NCI-H446 (cell line): ENCODE results near the gene GNAT1.
A peak's percentile ranks its signal among the peaks of the same experiment; 100 is the strongest.

Experiments used
- DNase-seq, 2 experiments: peaks; one replicate each; lab custom pipeline; 2025; lab: John Stamatoyannopoulos, UW

GNAT1 gene

GRCh38 chr3:50190936-50191660, at the start of gene GNAT1:
TSS of gene GNAT1 (plus strand) at chr3:50191610. CDS start at chr3:50191726, 116 bp downstream.
- DNase-seq: no peak

DNA sequence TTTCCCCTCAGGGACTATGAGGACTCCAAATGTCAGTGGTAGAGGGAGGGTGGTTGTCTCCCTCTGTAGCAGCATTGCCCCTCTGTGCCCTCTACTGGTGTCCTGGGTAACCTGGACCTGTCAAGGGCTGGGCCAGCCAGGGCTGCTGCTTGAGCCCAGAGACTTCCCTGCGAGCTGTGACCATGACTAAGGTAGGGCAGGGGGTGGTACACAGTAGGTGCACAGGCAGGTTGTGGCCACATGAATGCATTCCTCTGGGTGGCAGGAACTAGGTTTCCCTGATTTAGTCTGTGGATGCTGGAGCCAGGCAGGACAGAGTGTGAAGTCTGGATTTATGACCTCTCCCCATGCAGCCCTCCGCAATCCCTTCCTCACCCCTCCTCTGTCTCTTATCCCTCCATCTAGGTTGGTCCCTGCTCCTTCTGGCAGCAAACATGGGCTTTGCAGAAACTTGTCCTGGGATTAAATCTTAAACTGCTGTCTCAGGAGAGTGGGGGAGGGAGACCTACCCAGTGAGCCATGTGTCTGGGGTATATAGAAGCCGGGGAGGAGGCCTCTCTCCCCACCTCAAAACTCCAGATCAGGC, 45.0 kb upstream of the GNAT1 start:
- DNase-seq: no peak

DNA sequence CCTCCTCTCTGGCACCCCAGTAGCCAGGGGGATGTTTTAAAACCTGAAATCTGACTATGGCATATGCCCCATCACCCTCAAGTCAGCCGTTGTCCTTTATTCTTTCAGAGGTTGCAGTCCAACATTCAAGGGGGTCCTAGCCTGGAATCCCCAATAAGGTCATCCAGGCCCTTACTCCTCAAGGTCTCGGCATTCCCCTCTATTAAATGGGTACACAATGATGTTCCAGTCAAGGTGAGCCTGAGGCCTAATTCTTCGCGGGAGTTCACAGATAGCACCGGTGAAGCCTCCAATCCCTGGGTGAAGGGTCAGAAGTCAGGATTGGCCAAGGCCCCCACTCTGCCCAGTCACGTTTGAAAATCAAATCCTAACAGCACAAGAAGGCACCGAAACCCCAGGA, 44.4 kb upstream of the GNAT1 start:
- no peak for DNase-seq

GRCh38 chr3:50147447-50147846, 44.0 kb upstream of the GNAT1 start:
- no peak for DNase-seq

DNA sequence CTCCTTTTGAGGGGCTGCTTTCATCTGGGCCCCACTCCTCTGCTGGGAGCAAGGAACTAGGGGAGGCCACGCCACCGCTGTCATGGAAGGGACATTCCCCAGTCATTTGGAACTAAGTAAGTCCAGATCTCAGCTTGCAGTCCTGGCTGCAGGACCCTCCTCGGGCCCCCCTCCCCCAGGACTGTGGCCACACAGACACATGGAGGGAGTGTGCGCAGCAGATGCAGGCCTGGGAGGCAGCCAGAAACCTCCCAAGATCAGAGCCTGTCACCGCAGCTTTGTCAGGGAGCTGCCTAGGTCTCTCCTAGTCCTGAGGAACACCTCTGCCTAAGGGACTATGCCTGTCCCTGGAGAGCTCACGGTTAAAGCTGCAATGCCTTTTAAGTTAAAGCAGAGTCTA, 43.5 kb upstream of the GNAT1 start:
- no peak for DNase-seq

DNA sequence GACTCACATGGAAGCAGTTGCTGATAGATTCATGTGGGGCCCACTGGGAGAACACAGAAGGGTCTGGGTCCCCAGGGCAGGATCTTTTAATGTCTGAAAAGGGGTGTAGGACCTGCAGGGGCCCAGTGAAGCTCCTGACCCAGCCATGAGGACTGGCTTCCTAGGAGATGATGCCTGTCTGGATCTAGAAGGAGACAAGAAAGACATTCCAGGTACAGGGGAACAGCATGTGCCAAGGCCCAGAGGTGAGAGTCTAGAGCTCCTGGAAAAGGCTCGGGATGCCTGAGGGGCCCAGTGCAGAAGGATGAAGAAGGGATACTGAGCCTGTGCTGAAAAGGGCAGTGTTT, 41.0 kb upstream of the GNAT1 start:
- DNase-seq: no peak

DNA sequence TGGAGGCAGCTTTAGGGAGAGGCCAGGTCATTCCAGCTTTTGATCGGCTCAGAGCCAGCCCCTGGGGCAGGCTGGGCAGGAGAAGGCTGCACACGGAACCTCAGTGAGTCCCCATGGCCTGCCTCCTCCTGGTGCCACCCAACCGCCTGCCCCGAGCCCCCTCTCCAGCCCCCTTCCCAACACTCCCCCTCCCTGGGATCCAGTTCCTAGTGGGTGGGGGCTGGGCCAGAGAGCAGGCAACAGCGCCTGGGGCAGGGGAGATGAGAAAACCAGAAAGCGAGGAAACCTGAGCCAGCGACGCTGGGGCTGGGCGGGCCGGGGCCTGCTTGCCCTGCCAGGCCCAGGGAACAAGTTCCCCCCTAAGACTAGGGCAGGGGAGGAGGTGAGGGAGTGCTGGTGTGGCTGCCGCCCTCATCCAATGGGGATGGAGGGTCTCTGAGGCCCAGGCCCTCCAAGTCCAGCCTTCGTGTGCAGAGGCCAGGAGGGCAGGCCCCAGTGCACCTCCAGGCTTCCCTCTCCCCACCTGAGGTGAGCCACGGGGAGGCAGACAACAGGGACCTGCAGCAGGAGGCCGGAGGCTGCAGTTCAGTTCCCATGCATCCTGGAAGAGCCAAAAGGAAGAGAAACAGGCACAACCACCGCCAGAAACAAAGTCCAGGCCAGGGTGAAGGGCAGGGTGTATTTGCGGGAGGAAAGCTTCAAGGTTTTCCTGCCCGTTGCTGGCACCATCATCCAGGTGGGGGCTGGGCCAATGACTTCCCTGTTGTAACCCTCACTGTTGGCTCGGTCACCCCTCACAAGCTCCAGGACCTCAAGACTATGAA, 40.3 kb upstream of the GNAT1 start:
- DNase-seq: no peak

GRCh38 chr3:50151728-50152127, 39.7 kb upstream of the GNAT1 start:
- no peak for DNase-seq

DNA sequence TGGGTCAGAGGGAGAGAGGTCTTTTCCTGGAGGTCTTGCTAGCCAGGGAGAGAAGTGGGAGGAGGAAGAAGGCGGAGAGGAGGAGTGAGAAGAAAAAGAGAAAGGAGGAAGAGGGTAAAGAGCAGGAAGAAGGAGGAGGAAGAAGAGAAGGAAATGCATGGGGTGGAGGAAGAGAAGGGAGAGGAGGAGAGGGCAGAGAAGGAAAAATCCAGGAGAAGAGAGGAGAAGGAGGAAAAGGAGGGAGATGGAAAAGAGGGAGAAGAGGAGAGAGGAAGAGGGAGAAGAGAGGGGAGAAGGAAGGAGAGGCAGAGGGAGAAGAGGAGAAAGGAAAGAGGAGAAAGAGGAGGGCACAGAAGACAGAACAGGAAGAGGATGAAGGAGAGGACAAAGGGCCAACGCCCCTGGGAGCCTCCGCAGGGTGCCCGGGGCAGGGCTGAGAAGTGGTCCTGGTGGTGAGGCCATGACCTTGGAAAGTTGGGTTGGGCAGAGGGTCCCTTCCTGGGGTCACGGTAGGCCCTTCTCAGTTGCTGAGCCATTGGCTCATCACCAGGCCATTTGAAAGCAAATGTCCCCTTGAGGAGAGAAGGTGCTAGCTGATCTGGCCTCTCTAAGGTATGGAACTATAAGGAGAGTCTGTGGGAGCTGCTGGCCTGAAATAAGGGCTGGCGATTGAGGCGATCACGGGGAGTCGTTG, 37.5 kb upstream of the GNAT1 start:
- no peak for DNase-seq

DNA sequence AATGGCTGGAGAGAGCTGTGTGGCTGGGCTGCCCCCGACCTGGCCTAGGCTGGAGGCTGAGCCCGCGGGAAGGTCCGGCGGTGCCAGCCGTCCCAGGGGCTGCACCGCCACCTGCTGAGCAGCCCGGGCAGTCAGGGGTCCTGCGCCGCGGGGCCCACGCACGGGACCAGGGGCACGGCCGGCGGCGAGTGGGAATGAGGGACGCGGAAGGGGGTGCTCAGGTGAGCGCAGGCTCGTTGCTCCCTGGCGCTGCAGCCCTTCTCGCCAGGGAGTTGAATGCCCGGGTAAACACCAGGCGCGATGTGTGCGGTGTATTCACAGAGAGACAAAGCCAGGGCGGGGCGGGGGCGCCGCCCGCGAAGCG, 37.0 kb upstream of the GNAT1 start:
- DNase-seq: no peak

- DNase-seq: peak; percentile 19 to 62
Measured at GRCh38 chr3:50154840-50155490, 36.4 kb upstream of the GNAT1 start, which contains the start of gene SEMA3F. TSS of gene SEMA3F (plus strand) at chr3:50155324. CDS start at chr3:50159623, 4,299 bp downstream.

DNA sequence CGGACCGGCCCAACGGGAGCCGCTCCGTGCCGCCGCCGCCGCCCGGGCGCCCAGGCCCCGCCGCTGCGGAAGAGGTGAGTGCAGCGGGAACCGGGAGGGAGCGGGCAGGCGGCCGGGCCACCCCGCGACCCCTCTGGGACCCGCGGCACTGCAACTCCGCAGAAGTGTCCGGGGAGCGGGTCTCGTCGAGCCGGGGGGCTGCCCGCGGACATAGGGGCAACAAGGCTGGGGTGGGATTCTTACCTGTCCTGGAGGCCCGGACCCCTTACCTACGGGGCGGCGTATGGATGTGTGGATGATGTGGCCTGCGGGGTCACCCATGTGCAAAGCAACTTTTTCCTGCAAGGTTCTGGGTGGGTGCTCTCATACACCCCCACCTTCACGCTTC, 35.9 kb upstream of the GNAT1 start:
- no peak for DNase-seq

GRCh38 chr3:50155891-50156290, 35.5 kb upstream of the GNAT1 start:
- no peak for DNase-seq

- DNase-seq: no peak
Measured at GRCh38 chr3:50156549-50157493, 34.6 kb upstream of the GNAT1 start.

DNA sequence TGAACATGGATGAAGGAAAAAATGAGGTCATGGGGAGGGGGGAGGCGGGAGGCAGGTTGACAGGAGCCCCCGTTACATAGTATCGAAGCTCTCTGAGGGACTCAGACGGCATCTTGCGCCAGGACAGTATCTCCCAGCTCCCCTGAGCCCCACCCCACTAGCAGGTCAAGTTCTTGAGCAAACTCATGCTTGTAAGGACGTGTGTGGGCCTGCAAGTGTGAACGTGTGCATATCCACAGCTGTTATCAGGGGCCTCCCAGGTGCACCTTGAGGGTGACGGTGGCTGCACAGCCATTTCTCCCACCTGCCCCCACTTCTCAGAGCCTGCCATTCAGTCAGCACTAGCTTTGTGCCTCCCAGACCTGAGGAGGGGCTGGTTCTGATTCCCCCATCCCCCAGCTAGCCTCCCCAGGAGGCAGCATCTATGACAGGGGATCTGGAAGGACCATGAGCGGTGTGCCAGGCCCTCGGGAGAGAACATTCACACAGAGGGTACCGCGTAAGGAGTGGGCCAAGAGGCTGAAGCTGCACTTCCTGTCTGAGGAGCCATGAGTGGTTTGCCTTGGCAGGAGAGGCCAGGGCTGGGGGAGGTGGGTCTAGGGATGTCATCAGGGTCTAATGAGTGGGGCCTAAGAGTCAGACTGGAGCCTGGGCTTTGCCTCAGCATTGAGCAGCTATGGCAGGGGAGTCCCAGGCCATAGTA, 33.4 kb upstream of the GNAT1 start:
- DNase-seq: peak in 1 of 2 experiments; percentile 45

DNA sequence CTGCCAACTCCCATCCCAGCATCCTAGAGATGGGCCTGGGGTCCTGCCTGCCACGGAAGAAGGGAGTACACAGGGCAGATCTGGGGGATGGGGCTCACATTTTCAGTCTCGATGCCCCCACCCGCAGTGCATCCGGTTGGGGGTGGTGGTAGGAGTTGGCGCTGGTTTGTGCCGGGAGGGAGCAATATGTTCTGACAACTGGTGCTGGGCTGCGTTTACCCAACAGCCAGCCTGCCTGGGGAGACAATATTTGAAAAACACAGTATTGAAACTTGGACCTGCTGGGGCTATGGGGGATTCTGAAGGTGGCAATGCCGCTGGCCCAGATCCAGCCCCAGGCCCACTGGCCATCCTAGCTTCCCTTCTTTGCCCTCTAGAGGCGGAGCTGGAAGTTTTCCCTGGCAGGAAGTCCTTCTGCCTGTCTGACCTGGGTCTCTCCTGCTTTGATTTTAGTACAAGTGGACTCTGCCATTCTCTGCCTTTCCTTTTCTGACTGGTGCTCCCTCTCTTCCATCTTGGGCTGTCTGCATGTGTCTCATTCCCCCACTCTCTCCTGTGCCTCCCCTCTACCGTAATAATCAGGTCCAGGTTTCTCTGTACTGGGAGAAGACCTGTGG, 32.8 kb upstream of the GNAT1 start:
- DNase-seq: no peak

DNA sequence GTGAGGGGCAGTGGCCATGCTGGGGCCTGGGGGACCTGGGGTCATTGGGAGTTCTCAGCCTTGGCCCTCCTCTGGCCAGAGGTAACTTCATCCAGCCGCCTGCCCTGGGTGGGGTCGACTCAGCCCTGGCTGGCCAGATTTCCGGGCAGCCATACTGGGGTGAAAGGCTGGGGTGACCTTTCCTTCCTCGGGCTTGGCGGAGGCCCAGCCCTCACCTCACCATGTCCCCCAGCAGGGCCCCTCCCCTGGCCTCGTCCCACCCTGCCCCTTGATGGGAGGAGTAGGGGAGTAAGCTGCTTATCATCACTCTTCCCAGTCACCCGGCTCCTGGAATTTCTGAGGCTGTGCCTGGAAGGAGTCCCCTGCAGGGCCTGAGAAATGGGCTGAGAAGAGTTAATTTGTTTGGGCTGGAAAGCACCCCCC, 30.8 kb upstream of the GNAT1 start:
- DNase-seq: no peak

- DNase-seq: no peak
Measured at GRCh38 chr3:50161320-50161719, 30.1 kb upstream of the GNAT1 start.

DNA sequence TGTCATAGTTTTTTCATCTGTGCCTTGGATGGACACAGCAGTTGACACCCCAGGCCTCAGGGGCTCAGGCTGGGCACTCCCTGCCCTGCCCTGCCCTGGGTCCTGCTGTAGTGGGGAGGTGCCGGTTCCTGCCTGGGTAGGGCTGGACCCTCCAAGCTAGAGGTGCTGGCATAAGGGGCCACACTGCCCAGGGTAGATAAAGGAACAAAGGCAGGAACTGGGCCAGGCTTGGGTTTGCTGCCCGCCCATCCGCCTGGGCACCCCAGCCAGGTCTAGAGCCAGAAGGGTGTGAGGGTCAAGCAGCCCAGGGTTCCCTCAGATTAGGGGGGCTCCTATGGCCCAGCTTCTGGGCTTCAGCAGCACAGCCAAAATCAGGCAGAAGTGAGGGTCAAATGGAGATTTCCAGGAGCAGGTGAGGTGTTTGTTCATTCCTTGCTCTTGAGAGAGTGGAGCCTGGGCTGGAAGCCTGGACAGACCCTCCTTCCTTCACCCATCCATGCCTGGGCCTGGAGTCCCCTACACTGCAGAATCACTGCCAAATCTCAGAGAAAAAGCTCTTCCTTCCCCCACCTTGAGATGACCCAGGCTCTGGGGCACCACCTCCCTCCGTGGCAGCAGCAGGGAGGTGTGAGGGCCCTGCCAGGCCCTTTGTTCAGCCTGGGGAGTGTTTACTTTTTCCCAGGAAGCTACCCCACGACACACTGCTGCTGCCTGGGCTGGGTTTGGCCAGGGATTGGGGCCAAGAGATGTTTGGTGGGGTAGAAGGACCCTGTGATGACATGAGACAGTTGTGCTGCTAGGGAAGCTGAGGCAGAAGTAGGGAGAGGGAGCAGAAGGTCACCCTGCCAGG, 29.2 kb upstream of the GNAT1 start:
- no peak for DNase-seq
